Gastrocnemius medialis (tissue), 4 donors: ENCODE results near the gene PLCXD1.
"Not testable (repeated sequence)": the region's sequence is repeated elsewhere in the genome, so short reads cannot be mapped to it uniquely, and the experiment has no call there.

Experiments
- POLR2A ChIP-seq, 2 donors: fragments of 450-650 bp; IDR thresholded peaks; one replicate each; pipeline ENCODE4 v1.6.1; 2017; ENCODE audit warnings: antibody characterized with exemption in 2 of 2, mild to moderate bottlenecking in 2 of 2, moderate library complexity in 2 of 2
- TF ChIP-seq, protein P1 (sequence below), 5 experiments: fragments of 450-650 bp in 3 of 5; fragments of 200-600 bp in 2 of 5; sonication (generic) in 2 of 5; IDR thresholded peaks in 4 of 5; conservative IDR thresholded peaks in 1 of 5; 1 replicate in 4 of 5; 2 replicates in 1 of 5; pipeline ENCODE4 v1.5.1; 2016 to 2019; ENCODE audit warnings: antibody characterized with exemption in 5 of 5, mild to moderate bottlenecking in 3 of 5, moderate library complexity in 3 of 5

- TF ChIP-seq, protein P1, sequence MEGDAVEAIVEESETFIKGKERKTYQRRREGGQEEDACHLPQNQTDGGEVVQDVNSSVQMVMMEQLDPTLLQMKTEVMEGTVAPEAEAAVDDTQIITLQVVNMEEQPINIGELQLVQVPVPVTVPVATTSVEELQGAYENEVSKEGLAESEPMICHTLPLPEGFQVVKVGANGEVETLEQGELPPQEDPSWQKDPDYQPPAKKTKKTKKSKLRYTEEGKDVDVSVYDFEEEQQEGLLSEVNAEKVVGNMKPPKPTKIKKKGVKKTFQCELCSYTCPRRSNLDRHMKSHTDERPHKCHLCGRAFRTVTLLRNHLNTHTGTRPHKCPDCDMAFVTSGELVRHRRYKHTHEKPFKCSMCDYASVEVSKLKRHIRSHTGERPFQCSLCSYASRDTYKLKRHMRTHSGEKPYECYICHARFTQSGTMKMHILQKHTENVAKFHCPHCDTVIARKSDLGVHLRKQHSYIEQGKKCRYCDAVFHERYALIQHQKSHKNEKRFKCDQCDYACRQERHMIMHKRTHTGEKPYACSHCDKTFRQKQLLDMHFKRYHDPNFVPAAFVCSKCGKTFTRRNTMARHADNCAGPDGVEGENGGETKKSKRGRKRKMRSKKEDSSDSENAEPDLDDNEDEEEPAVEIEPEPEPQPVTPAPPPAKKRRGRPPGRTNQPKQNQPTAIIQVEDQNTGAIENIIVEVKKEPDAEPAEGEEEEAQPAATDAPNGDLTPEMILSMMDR (IDR thresholded peaks at IDR 0.05 in 4 of 5, conservative IDR thresholded peaks at IDR 0.05 in 1 of 5): not testable (repeated sequence)
- TF ChIP-seq POLR2A (IDR thresholded peaks at IDR 0.05): not testable (repeated sequence)
These were observed 29.6 kb upstream of the PLCXD1 start for GRCh38 chrX:251396-252243.
